RWPE1 (cell line): ENCODE data around the gene PRR36.

Experiments
- CTCF ChIA-PET: fragments of 350-600 bp; sonication (Branson Sonifier 250); formaldehyde crosslinking; extraction: SDS; loops from one replicate; lab custom pipeline; 2021; lab: Yijun Ruan, JAX
- POLR2A ChIA-PET: fragments of 400-600 bp; formaldehyde crosslinking; extraction: SDS; loops from one replicate; lab custom pipeline; 2020; ENCODE audit warnings: antibody characterized with exemption; ENCODE audit not compliant: low non-redundant PET; lab: Yijun Ruan, JAX
- DNase-seq: peaks from one replicate; pipeline ENCODE4 v3.0.0; 2012; ENCODE audit warnings: low spot score
- H3K27ac ChIP-seq: fragments of 450-650 bp; 2 replicates; pipeline ENCODE4 v1.5.1; 2017
- TF ChIP-seq, protein P1 (sequence below): fragments of 450-650 bp; conservative IDR thresholded peaks from 2 replicates; pipeline ENCODE4 v1.5.1; 2017; ENCODE audit warnings: low read depth, mild to moderate bottlenecking

Gene PRR36

DNA sequence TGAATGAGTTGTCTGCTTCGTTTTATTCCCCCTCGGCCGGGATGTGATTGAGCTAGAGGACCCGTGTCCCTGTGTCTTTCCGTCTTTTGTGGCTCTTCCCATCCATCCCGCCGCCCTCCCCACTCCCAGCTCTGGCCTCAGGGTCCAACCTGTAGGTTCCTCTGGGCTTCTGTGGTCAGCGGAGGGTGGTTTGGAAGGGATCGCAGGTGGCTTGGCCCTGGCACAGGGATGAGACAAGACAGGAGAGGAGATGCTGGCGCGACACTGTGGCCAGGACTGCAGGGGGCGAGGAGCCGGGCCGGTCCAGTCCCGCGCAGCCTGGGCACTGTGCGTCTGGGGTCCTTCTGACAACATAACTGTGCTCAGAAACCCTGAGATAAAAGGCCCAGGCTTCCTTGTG is 42.2 kb downstream of the PRR36 start:
- H3K27ac ChIP-seq = peak overlapping the region; percentile 94
- no peak for DNase-seq
- TF ChIP-seq, protein P1, sequence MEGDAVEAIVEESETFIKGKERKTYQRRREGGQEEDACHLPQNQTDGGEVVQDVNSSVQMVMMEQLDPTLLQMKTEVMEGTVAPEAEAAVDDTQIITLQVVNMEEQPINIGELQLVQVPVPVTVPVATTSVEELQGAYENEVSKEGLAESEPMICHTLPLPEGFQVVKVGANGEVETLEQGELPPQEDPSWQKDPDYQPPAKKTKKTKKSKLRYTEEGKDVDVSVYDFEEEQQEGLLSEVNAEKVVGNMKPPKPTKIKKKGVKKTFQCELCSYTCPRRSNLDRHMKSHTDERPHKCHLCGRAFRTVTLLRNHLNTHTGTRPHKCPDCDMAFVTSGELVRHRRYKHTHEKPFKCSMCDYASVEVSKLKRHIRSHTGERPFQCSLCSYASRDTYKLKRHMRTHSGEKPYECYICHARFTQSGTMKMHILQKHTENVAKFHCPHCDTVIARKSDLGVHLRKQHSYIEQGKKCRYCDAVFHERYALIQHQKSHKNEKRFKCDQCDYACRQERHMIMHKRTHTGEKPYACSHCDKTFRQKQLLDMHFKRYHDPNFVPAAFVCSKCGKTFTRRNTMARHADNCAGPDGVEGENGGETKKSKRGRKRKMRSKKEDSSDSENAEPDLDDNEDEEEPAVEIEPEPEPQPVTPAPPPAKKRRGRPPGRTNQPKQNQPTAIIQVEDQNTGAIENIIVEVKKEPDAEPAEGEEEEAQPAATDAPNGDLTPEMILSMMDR = no peak
- ChIA-PET CTCF (interaction anchor here (0.5 to 1.4 kb wide), 4 partner anchors 9 to 1148 kb away, joined by 3 to 4 read pairs (median 4); partner anchors contain the start of gene TRAPPC5), POLR2A (no interaction called here)

GRCh38 chr19:7831452-7831851 is 42.7 kb downstream of the PRR36 start:
- POLR2A ChIA-PET = interaction anchor here (0.6 to 0.7 kb wide), 3 partner anchors 25 to 1301 kb away, joined by 3 to 5 read pairs (median 3); no protein-coding TSS in a partner anchor
- TF ChIP-seq, protein P1 = no peak
- peak; percentile 48 for DNase-seq
- CTCF ChIA-PET = interaction anchor here (0.5 to 1.4 kb wide), 5 partner anchors 9 to 1148 kb away, joined by 3 to 4 read pairs (median 4); partner anchors contain the start of gene TRAPPC5
- H3K27ac ChIP-seq = peak overlapping the region; percentile 94

DNA sequence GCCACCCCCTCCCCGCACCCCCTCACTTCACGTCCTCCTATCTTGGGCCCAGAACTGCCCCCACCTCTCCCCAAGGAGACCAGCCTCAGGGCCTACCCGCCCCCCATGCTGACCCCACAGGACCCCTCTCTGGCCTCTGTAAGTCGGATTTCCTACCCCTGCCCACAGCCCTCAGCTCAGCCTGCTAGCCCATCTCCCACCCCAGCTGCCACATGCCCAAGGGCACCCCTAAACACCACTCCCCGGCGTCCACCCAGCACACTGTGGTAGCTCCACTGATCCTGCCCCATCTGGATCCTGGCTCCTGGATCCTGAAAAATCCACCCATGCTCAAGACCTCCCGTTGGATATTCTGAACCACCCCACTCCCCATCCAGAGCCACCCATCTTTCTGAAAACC is 43.4 kb downstream of the PRR36 start:
- peak overlapping the region; percentile 94 for H3K27ac ChIP-seq
- no peak for DNase-seq
- CTCF ChIA-PET = interaction anchor here (0.9 to 1.4 kb wide), 2 partner anchors 114 to 150 kb away, joined by 4 read pairs; partner anchors contain the start of gene TRAPPC5

GRCh38 chr19:7830272-7830771 is 43.9 kb downstream of the PRR36 start:
- ChIA-PET CTCF (no interaction called here), POLR2A (interaction anchor here (0.7 kb wide), 1 partner anchor 11 kb away, joined by 3 read pairs; no protein-coding TSS in a partner anchor)
- H3K27ac ChIP-seq = peak overlapping the region; percentile 94
- no peak for DNase-seq
- TF ChIP-seq, protein P1 = no peak

More for the DNA sequence above, 43.4 kb downstream of the PRR36 start:
- POLR2A ChIA-PET = interaction anchor here (0.7 kb wide), 2 partner anchors 11 to 38 kb away, joined by 3 to 5 read pairs; no protein-coding TSS in a partner anchor
- TF ChIP-seq, protein P1 = no peak

- ChIA-PET POLR2A (no interaction called here), CTCF (no interaction called here)
- peak; percentile 99 for DNase-seq
- H3K27ac ChIP-seq = peak within 1 kb of the TSS; percentile 94
- TF ChIP-seq, protein P1 = no peak
Measured at GRCh38 chr19:7829561-7830271, 44.5 kb downstream of the PRR36 start, which contains the start of gene EVI5L. Gene EVI5L (plus strand): TSS chr19:7830218. CDS start chr19:7846543, 16,325 bp downstream.

GRCh38 chr19:7829166-7829520 is 45.0 kb downstream of the PRR36 start:
- ChIA-PET POLR2A (no interaction called here), CTCF (interaction anchor here (0.6 kb wide), 2 partner anchors 1355 to 1530 kb away, joined by 3 read pairs; no protein-coding TSS in a partner anchor)
- TF ChIP-seq, protein P1 = no peak
- DNase-seq = no peak
- H3K27ac ChIP-seq = peak overlapping the region; percentile 94
